ENCODE results near the gene JMJD6.

GRCh38 chr17:76720941-76721340, 5.5 kb downstream of the JMJD6 start:
- no peak for TF ChIP-seq CTCF (IDR thresholded peaks at IDR 0.05)
- TF ChIP-seq POLR2A (IDR thresholded peaks at IDR 0.05) = no peak
